OCI-LY3 (cell line): Measurements from ENCODE around the gene SLC2A13.

Experiments used
- H2AFZ ChIP-seq: fragments of 200-600, 300-600 bp; shearing (Covaris generic); 2 replicates; pipeline ENCODE4 v1.6.0; 2014; ENCODE audit warnings: antibody characterized with exemption, low read depth, low read length
- H3K27ac ChIP-seq: fragments of 200-600, 300-600 bp; sonication (generic); 2 replicates; pipeline ENCODE4 v1.5.1; 2014; ENCODE audit warnings: mild to moderate bottlenecking, low read length, moderate library complexity, mixed read lengths
- H3K27me3 ChIP-seq: fragments of 200-600, 300-600 bp; sonication (generic); 2 replicates; pipeline ENCODE4 v1.6.1; 2014; ENCODE audit warnings: low read depth, low read length, mixed read lengths
- H3K36me3 ChIP-seq: fragments of 200-600, 300-600 bp; sonication (generic); replicated peaks from 2 replicates; pipeline ENCODE3; 2014; ENCODE audit warnings: low read depth, low read length, mixed read lengths
- H3K4me1 ChIP-seq: fragments of 300-600, 200-600 bp; sonication (generic); 2 replicates; pipeline ENCODE4 v1.6.1; 2014; ENCODE audit warnings: low read length, mixed read lengths
- H3K4me2 ChIP-seq: fragments of 200-600, 300-600 bp; sonication (generic); 2 replicates; pipeline ENCODE4 v1.6.1; 2014; ENCODE audit warnings: low read length, mixed read lengths
- H3K4me3 ChIP-seq: fragments of 300-600, 200-600 bp; sonication (generic); 2 replicates; pipeline ENCODE4 v1.5.1; 2014; ENCODE audit warnings: antibody characterized with exemption, mild to moderate bottlenecking, low read length, moderate library complexity
- H3K79me2 ChIP-seq: fragments of 300-600, 200-600 bp; shearing (Covaris generic); 2 replicates; pipeline ENCODE4 v1.6.1; 2014; ENCODE audit warnings: mild to moderate bottlenecking, low read length, mixed read lengths
- H3K9ac ChIP-seq: fragments of 300-600, 200-600 bp; shearing (Covaris generic); 2 replicates; pipeline ENCODE4 v1.6.0; 2014; ENCODE audit warnings: mild to moderate bottlenecking, low read length, moderate library complexity
- H3K9me3 ChIP-seq: fragments of 200-600, 300-600 bp; shearing (Covaris generic); 2 replicates; pipeline ENCODE4 v1.6.1; 2014; ENCODE audit warnings: low read length, mixed read lengths; ENCODE audit not compliant: insufficient read depth
- H4K20me1 ChIP-seq: fragments of 200-600, 300-600 bp; sonication (generic); 2 replicates; pipeline ENCODE4 v1.6.1; 2016; ENCODE audit warnings: low read length, mixed read lengths; ENCODE audit not compliant: insufficient read depth
- CTCF ChIP-seq: fragments of 200-600, 300-600 bp; sonication (generic); IDR thresholded peaks from 2 replicates; pipeline ENCODE4 v1.5.1; 2014; ENCODE audit warnings: antibody characterized with exemption, low read length, low read depth
- EZH2phosphoT487 ChIP-seq: fragments of 200-600 bp; shearing (Covaris generic); IDR thresholded peaks from 2 replicates; pipeline ENCODE4 v1.6.1; 2018; ENCODE audit warnings: antibody characterized with exemption, mixed run types, low read depth

Gene SLC2A13

DNA sequence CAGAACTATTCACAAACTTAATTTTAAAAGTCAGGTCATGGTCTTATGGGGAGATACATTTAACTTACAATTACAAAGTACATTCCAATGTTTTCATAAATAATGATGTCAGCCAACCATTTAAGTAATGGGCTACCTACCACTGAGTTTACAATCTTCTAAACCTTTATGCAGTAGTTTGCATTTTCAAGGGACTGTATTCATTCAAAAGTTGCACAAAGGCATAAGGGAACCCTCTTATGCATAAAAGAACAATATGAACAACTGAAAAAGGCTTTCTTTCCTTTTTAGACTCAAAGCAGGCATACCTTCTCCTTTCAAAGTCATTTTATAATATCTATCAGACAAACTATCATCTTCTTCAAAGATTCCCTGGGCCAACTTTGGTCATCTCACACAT is 230.2 kb downstream of the SLC2A13 start:
- H4K20me1 ChIP-seq, result no peaks in the 10 kb centered on the region
- H3K27me3 ChIP-seq, result no peaks in the 10 kb centered on the region
- H3K9me3 ChIP-seq, result peaks cover 12% of the 10 kb centered on the region; the same call in 1 of the 2 replicates
- no peak overlapping the region for H3K4me3 ChIP-seq
- H3K4me1 ChIP-seq, result no peaks in the 10 kb centered on the region
- H3K27ac ChIP-seq, result no peak overlapping the region
- H3K4me2 ChIP-seq, result no peak overlapping the region
- no peak overlapping the region for H2AFZ ChIP-seq
- no peak overlapping the region for H3K9ac ChIP-seq
- no peaks in the 10 kb centered on the region for H3K79me2 ChIP-seq
- TF ChIP-seq CTCF, result no peak
- TF ChIP-seq EZH2phosphoT487, result no peak
- H3K36me3 ChIP-seq, result peaks cover 5% of the 10 kb centered on the region

- Histone ChIP-seq H3K27ac (no peak overlapping the region), H3K9ac (no peak overlapping the region), H3K4me1 (no peaks in the 10 kb centered on the region), H3K4me3 (no peak overlapping the region), H3K36me3 (peaks cover 5% of the 10 kb centered on the region), H3K79me2 (no peaks in the 10 kb centered on the region), H3K27me3 (no peaks in the 10 kb centered on the region), H4K20me1 (no peaks in the 10 kb centered on the region), H3K9me3 (peaks cover 12% of the 10 kb centered on the region; the same call in 1 of the 2 replicates), H3K4me2 (no peak overlapping the region), H2AFZ (no peak overlapping the region)
- no peak for TF ChIP-seq CTCF
- TF ChIP-seq EZH2phosphoT487, result no peak
These were observed 231.1 kb downstream of the SLC2A13 start for GRCh38 chr12:39874785-39875184.

GRCh38 chr12:39873065-39873464 is 232.8 kb downstream of the SLC2A13 start:
- H3K4me1 ChIP-seq, result no peaks in the 10 kb centered on the region
- TF ChIP-seq EZH2phosphoT487 (no peak), CTCF (no peak)
- H3K79me2 ChIP-seq, result no peaks in the 10 kb centered on the region
- no peak overlapping the region for H3K4me3 ChIP-seq
- no peak overlapping the region for H3K9ac ChIP-seq
- H3K27me3 ChIP-seq, result no peaks in the 10 kb centered on the region
- H3K36me3 ChIP-seq, result no peaks in the 10 kb centered on the region
- no peaks in the 10 kb centered on the region for H4K20me1 ChIP-seq
- no peak overlapping the region for H3K4me2 ChIP-seq
- H2AFZ ChIP-seq, result no peak overlapping the region
- no peak overlapping the region for H3K27ac ChIP-seq
- no peaks in the 10 kb centered on the region for H3K9me3 ChIP-seq

DNA sequence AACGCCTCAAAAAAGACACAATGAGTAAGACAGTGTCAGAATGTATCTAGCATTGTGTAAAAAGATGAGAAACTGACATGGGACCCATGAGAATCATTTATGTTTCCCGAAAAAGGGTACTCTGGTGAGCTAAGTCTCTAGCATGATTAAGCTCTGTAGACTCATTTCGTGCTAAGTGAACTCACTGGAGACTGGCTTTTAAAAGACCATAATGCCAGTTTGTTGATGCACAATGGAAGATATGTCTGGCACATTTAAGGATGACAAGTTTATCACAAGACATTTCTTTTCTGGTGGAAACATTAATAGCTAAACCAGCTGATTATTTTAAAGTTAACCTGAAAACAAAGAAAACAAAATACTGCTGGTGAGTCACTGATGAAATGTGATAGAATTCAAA is 233.5 kb downstream of the SLC2A13 start:
- Histone ChIP-seq H4K20me1 (no peaks in the 10 kb centered on the region), H3K9me3 (no peaks in the 10 kb centered on the region), H3K4me1 (no peaks in the 10 kb centered on the region), H3K27ac (no peak overlapping the region), H2AFZ (no peak overlapping the region), H3K27me3 (no peaks in the 10 kb centered on the region), H3K9ac (no peak overlapping the region), H3K36me3 (no peaks in the 10 kb centered on the region), H3K79me2 (no peaks in the 10 kb centered on the region), H3K4me3 (no peak overlapping the region), H3K4me2 (no peak overlapping the region)
- TF ChIP-seq CTCF (no peak), EZH2phosphoT487 (no peak)
